Panc1 (cell line): ENCODE measurements around the gene CCDC178. TPM values are rescaled to one million over a fixed set of nuclear protein-coding genes. Genes with fewer than 3 reads are reported as not detected.

Experiments
- ATAC-seq: fragments of 200-7000 bp; cut with Tn5 transposase; 2 replicates; pipeline ENCODE4 v1.9.1; 2020; ENCODE audit warnings: mild to moderate bottlenecking, moderate library complexity
- BruUV-seq: library from RNA; stranded (reverse); fragments of 400-500 nt; replicated peaks from 2 replicates; lab custom pipeline; 2021; lab: Mats Ljungman, UMichigan
- CTCF ChIA-PET: fragments of 300-600 bp; sonication (Branson Sonifier 250); formaldehyde crosslinking; loops from one replicate; lab custom pipeline; 2022; ENCODE audit warnings: antibody characterized with exemption; lab: Charles Lee
- POLR2A ChIA-PET: fragments of 300-600 bp; sonication (Branson Sonifier 250); formaldehyde crosslinking; loops from one replicate; lab custom pipeline; 2022; ENCODE audit warnings: antibody characterized with exemption; lab: Charles Lee
- DNase-seq: peaks from one replicate; pipeline ENCODE4 v3.0.0-alpha.2; 2010; ENCODE audit warnings: low read depth, low spot score
- H3K27ac ChIP-seq: 2 replicates; pipeline ENCODE4 v1.5.1; 2011; ENCODE audit warnings: mild to moderate bottlenecking, low read length, inconsistent platforms
- H3K27me3 ChIP-seq: fragments of 200-500 bp; sonication (Bioruptor generic); 2 replicates; pipeline ENCODE4 v1.6.0; 2014; ENCODE audit warnings: low read length, inconsistent platforms; ENCODE audit not compliant: control insufficient read depth, insufficient read depth
- H3K36me3 ChIP-seq: fragments of 200-500 bp; sonication (Bioruptor generic); 2 replicates; pipeline ENCODE4 v1.5.1; 2014; ENCODE audit warnings: inconsistent platforms, mild to moderate bottlenecking, low read length, moderate library complexity; ENCODE audit not compliant: control insufficient read depth, insufficient read depth
- H3K4me1 ChIP-seq: 2 replicates; pipeline ENCODE4 v1.5.1; 2011; ENCODE audit warnings: inconsistent platforms, mild to moderate bottlenecking, low read length, moderate library complexity; ENCODE audit not compliant: control insufficient read depth, insufficient read depth
- H3K4me3 ChIP-seq, 2 experiments: 2 replicates each; pipeline ENCODE4 v1.5.1; 2011 to 2012; ENCODE audit warnings: low read depth in 2 of 2, low read length in 2 of 2, mild to moderate bottlenecking in 2 of 2, inconsistent platforms in 1 of 2, moderate library complexity in 1 of 2
- H3K9me3 ChIP-seq: fragments of 200-500 bp; sonication (Bioruptor generic); 2 replicates; pipeline ENCODE4 v1.5.1; 2014; ENCODE audit warnings: low read depth, mild to moderate bottlenecking, inconsistent platforms, low read length, moderate library complexity; ENCODE audit not compliant: control insufficient read depth, insufficient read depth
- CTCF ChIP-seq: fragments of 450-650 bp; IDR thresholded peaks from 2 replicates; pipeline ENCODE4 v1.5.1; 2017; ENCODE audit warnings: mild to moderate bottlenecking
- POLR2AphosphoS5 ChIP-seq: IDR thresholded peaks from 2 replicates; pipeline ENCODE4 v1.6.1; 2012; ENCODE audit warnings: mild to moderate bottlenecking, low read depth, low read length, moderate library complexity
- SIN3A ChIP-seq: IDR thresholded peaks from 2 replicates; pipeline ENCODE4 v1.6.1; 2012; ENCODE audit warnings: low read depth, mild to moderate bottlenecking, low read length, moderate library complexity, borderline replicate concordance; ENCODE audit not compliant: insufficient read depth
- TCF7L2 ChIP-seq: IDR thresholded peaks from 2 replicates; pipeline ENCODE4 v1.6.1; 2011; ENCODE audit warnings: mild to moderate bottlenecking, low read depth, low read length, inconsistent platforms
- in situ Hi-C: cut with HindIII; loops from 2 replicates; pipeline ENCODE4 v1.10.0; 2016; ENCODE audit warnings: low sequenced_read_pairs, low pct_unique_long_range_greater_than_20kb
- intact Hi-C: fragments of 100-400 bp; cut with micrococcal nuclease; formaldehyde crosslinking; loops from one replicate; pipeline ENCODE4 v1.10.0; 2022; ENCODE audit not compliant: unreplicated experiment
- total RNA-seq: library from RNA; stranded (reverse); gene quantifications from one replicate; pipeline ENCODE4 v1.2.1, GENCODE V29; 2021; ENCODE audit not compliant: unreplicated experiment
- TF ChIP-seq, protein P1 (sequence below), 2 experiments: IDR thresholded peaks; 2 replicates each; pipeline ENCODE4 v1.6.1; 2011 to 2012; ENCODE audit warnings: low read depth in 2 of 2, control low read depth in 1 of 2, low read length in 1 of 2, mild to moderate bottlenecking in 1 of 2, moderate library complexity in 1 of 2; ENCODE audit not compliant: insufficient read depth in 1 of 2

CCDC178 gene
- total RNA-seq, 1 experiment from 2014 or later: not detected

GRCh38 chr18:32961538-32961937, 479.0 kb downstream of the CCDC178 start:
- Histone ChIP-seq H3K27me3 (no peaks in the 10 kb centered on the region), H3K36me3 (no peaks in the 10 kb centered on the region), H3K9me3 (0 out of 2 replicates have a peak, but pooled peaks cover 2% of the 10 kb centered on the region), H3K4me3 (no peak overlapping the region), H3K27ac (no peak overlapping the region), H3K4me1 (no peaks in the 10 kb centered on the region)
- DNase-seq (no peak), ATAC-seq (no peak)
- TF ChIP-seq SIN3A: no peak
- TF ChIP-seq, protein P1, sequence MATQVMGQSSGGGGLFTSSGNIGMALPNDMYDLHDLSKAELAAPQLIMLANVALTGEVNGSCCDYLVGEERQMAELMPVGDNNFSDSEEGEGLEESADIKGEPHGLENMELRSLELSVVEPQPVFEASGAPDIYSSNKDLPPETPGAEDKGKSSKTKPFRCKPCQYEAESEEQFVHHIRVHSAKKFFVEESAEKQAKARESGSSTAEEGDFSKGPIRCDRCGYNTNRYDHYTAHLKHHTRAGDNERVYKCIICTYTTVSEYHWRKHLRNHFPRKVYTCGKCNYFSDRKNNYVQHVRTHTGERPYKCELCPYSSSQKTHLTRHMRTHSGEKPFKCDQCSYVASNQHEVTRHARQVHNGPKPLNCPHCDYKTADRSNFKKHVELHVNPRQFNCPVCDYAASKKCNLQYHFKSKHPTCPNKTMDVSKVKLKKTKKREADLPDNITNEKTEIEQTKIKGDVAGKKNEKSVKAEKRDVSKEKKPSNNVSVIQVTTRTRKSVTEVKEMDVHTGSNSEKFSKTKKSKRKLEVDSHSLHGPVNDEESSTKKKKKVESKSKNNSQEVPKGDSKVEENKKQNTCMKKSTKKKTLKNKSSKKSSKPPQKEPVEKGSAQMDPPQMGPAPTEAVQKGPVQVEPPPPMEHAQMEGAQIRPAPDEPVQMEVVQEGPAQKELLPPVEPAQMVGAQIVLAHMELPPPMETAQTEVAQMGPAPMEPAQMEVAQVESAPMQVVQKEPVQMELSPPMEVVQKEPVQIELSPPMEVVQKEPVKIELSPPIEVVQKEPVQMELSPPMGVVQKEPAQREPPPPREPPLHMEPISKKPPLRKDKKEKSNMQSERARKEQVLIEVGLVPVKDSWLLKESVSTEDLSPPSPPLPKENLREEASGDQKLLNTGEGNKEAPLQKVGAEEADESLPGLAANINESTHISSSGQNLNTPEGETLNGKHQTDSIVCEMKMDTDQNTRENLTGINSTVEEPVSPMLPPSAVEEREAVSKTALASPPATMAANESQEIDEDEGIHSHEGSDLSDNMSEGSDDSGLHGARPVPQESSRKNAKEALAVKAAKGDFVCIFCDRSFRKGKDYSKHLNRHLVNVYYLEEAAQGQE (IDR thresholded peaks at IDR 0.05; ENCODE audit: insufficient read depth in 1 of 2, low read depth in 2 of 2, low read length in 1 of 2): no peak
- TF ChIP-seq POLR2AphosphoS5: no peak
- TF ChIP-seq TCF7L2: no peak
- TF ChIP-seq CTCF: no peak
- no TSS peak for BruUV-seq
- ChIA-PET CTCF (no interaction called here), POLR2A (no interaction called here)
- in situ Hi-C loops (no loop called here), intact Hi-C loops (no loop called here)

- Histone ChIP-seq H3K27me3 (no peaks in the 10 kb centered on the region), H3K4me1 (no peaks in the 10 kb centered on the region), H3K36me3 (no peaks in the 10 kb centered on the region), H3K27ac (no peak overlapping the region), H3K9me3 (no peaks in the 10 kb centered on the region), H3K4me3 (no peak overlapping the region)
- DNase-seq (no peak), ATAC-seq (no peak)
- no peak for TF ChIP-seq POLR2AphosphoS5
- TF ChIP-seq, protein P1 (IDR thresholded peaks at IDR 0.05; ENCODE audit: insufficient read depth in 1 of 2, low read depth in 2 of 2, low read length in 1 of 2): no peak
- TF ChIP-seq SIN3A: no peak
- TF ChIP-seq TCF7L2: no peak
- no peak for TF ChIP-seq CTCF
- in situ Hi-C loops (no loop called here), intact Hi-C loops (no loop called here)
- ChIA-PET CTCF (no interaction called here), POLR2A (no interaction called here)
- no TSS peak for BruUV-seq
These were observed 481.8 kb downstream of the CCDC178 start for GRCh38 chr18:32958746-32959145.
